BJ (cell line): ENCODE measurements around the gene LRRC74B. TPM values are rescaled to one million over a fixed set of nuclear protein-coding genes. Genes with fewer than 3 reads are reported as not detected.
"Not testable (repeated sequence)": the region's sequence is repeated elsewhere in the genome, so short reads cannot be mapped to it uniquely, and the experiment has no call there.

Experiments
- CTCF ChIA-PET: fragments of 350-600 bp; formaldehyde crosslinking; extraction: SDS; loops from one replicate; lab custom pipeline; 2021; ENCODE audit warnings: antibody characterized with exemption, inconsistent platforms; lab: Yijun Ruan, JAX
- POLR2A ChIA-PET: fragments of 300-600 bp; sonication (Branson Sonifier 250); formaldehyde crosslinking; extraction: SDS; loops from one replicate; lab custom pipeline; 2021; ENCODE audit warnings: antibody characterized with exemption; lab: Charles Lee
- DNase-seq: peaks from one replicate; pipeline ENCODE4 v3.0.0-alpha.2; 2011; ENCODE audit warnings: low read depth
- H3K27me3 ChIP-seq: 2 replicates; pipeline ENCODE4 v1.6.0; 2011; ENCODE audit warnings: low read length; ENCODE audit not compliant: control insufficient read depth, insufficient read depth
- H3K36me3 ChIP-seq: 2 replicates; pipeline ENCODE4 v1.5.1; 2011; ENCODE audit warnings: low read length; ENCODE audit not compliant: control insufficient read depth, insufficient read depth
- H3K4me3 ChIP-seq: 2 replicates; pipeline ENCODE4 v1.5.1; 2011; ENCODE audit warnings: low read depth, mild to moderate bottlenecking, control low read depth, low read length
- CTCF ChIP-seq: IDR thresholded peaks from 2 replicates; pipeline ENCODE4 v1.5.1; 2011; ENCODE audit warnings: low read depth, mild to moderate bottlenecking, control low read depth, inconsistent platforms, low read length, moderate library complexity; ENCODE audit not compliant: insufficient read depth
- polyA plus RNA-seq: library from polyadenylated mRNA; depleted of rRNA; stranded (reverse); fragments of >200 nt; gene quantifications from 2 replicates; pipeline ENCODE4 v1.2.3, GENCODE V29; 2011

The LRRC74B gene
- polyA plus RNA-seq, 1 experiment = not detected

GRCh38 chr22:21001601-21002325 is 44.0 kb upstream of the LRRC74B start, which contains the start of gene THAP7:
Gene THAP7 (minus strand): TSS chr22:21002118. CDS start chr22:21001911, 207 bp downstream.
- DNase-seq = peak; percentile 59
- Histone ChIP-seq H3K4me3 (peak within 1 kb of the TSS; percentile 71), H3K27me3 (no peaks in the 10 kb centered on the region), H3K36me3 (peaks cover 17% of the 10 kb centered on the region)
- TF ChIP-seq CTCF = no peak
- POLR2A ChIA-PET = interaction anchor here (0.7 kb wide), 1 partner anchor 28 kb away, joined by 3 read pairs; no protein-coding TSS in a partner anchor
- CTCF ChIA-PET = interaction anchor here (0.7 to 2.3 kb wide), 10 partner anchors 12 to 116 kb away, joined by 3 to 10 read pairs (median 4); partner anchors contain the start of genes LZTR1 and P2RX6

- DNase-seq = no peak
- peaks cover 12% of the 10 kb centered on the region for H3K36me3 ChIP-seq
- no peak overlapping the region for H3K4me3 ChIP-seq
- ChIA-PET CTCF (interaction anchor here (0.9 to 2.3 kb wide), 2 partner anchors 16 to 99 kb away, joined by 4 to 10 read pairs; no protein-coding TSS in a partner anchor), POLR2A (no interaction called here)
- no peaks in the 10 kb centered on the region for H3K27me3 ChIP-seq
- no peak for TF ChIP-seq CTCF
These were observed 42.0 kb upstream of the LRRC74B start for GRCh38 chr22:21003782-21004181.

GRCh38 chr22:21009208-21009607 is 36.5 kb upstream of the LRRC74B start:
- DNase-seq, H3K4me3 ChIP-seq, H3K36me3 ChIP-seq, H3K27me3 ChIP-seq, POLR2A ChIA-PET: not testable (repeated sequence)
- CTCF ChIA-PET = interaction anchor here (1.3 kb wide), 1 partner anchor 15 kb away, joined by 3 read pairs; no protein-coding TSS in a partner anchor

- POLR2A ChIA-PET = no interaction called here
These were observed 35.9 kb upstream of the LRRC74B start for GRCh38 chr22:21009638-21010425.

More at GRCh38 chr22:21009638-21010425, 35.9 kb upstream of the LRRC74B start:
- CTCF ChIA-PET = interaction anchor here (1.0 to 1.3 kb wide), 2 partner anchors 14 to 125 kb away, joined by 3 read pairs; no protein-coding TSS in a partner anchor
- 0 out of 2 replicates have a peak, but pooled peaks cover 2% of the 10 kb centered on the region for H3K36me3 ChIP-seq
- H3K4me3 ChIP-seq = no peak overlapping the region
- no peak for DNase-seq
- TF ChIP-seq CTCF = no peak
- H3K27me3 ChIP-seq = no peaks in the 10 kb centered on the region
